Transverse colon (tissue), 4 donors: ENCODE results near the gene FRY. TPM values are rescaled to one million over a fixed set of nuclear protein-coding genes. Genes with fewer than 3 reads are reported as not detected.

Experiments used
- DNase-seq: peaks from one replicate; pipeline ENCODE4 v3.0.0-alpha.2; 2019
- H3K27ac ChIP-seq, 4 donors: fragments of 200-600 bp; sonication (generic); 2 replicates each; pipeline ENCODE4 v1.5.1; 2016 to 2018; ENCODE audit warnings: inconsistent platforms in 4 of 4
- H3K27me3 ChIP-seq: fragments of 200-600 bp; sonication (generic); 2 replicates; pipeline ENCODE4 v1.5.1; 2017; ENCODE audit warnings: inconsistent platforms
- H3K36me3 ChIP-seq, 4 donors: fragments of 200-600 bp; sonication (generic); 2 replicates each; pipeline ENCODE4 v1.5.1; 2017 to 2019; ENCODE audit warnings: inconsistent platforms in 4 of 4
- H3K4me1 ChIP-seq, 4 donors: fragments of 200-600 bp; sonication (generic); 2 replicates each; pipeline ENCODE4 v1.5.1; 2017 to 2020; ENCODE audit warnings: inconsistent platforms in 4 of 4
- H3K4me3 ChIP-seq, 4 donors: fragments of 200-600 bp; sonication (generic); 1 replicate in 1 of 4; 2 replicates in 3 of 4; pipeline versions ENCODE4 v1.5.1 to v1.6.1; 2017 to 2019; ENCODE audit warnings: inconsistent platforms in 4 of 4
- H3K9me3 ChIP-seq, 2 donors: fragments of 200-600 bp; sonication (generic); 2 replicates each; pipeline ENCODE4 v1.5.1; 2017 to 2019; ENCODE audit warnings: inconsistent platforms in 2 of 2
- EP300 ChIP-seq: sonication (generic); formaldehyde crosslinking; IDR thresholded peaks from one replicate; pipeline ENCODE4 v1.6.1; 2017; ENCODE audit warnings: antibody characterized with exemption, low read depth
- POLR2A ChIP-seq: fragments of 450-650 bp; IDR thresholded peaks from one replicate; pipeline ENCODE4 v1.6.1; 2016; ENCODE audit warnings: antibody characterized with exemption, mild to moderate bottlenecking, moderate library complexity
- POLR2AphosphoS5 ChIP-seq, 3 donors: sonication (generic); formaldehyde crosslinking; IDR thresholded peaks; one replicate each; pipeline ENCODE4 v1.6.1; 2016; ENCODE audit warnings: antibody characterized with exemption in 3 of 3
- WGBS, 2 donors: methylation state at CpG; one replicate each; pipeline ENCODE4 v1.1.5; 2018; ENCODE audit warnings: low coverage in 1 of 2; 5-methylcytosine and 5-hydroxymethylcytosine counted together
- in situ Hi-C, 4 donors: fragments of 200-750 bp; cut with MboI; loops; one replicate each; pipeline versions ENCODE4 v1.15.0 to v1.15.1; 2017; ENCODE audit warnings: low sequenced_read_pairs in 3 of 4, low pct_ligation_motif_present in 1 of 4, low pct_unique_long_range_greater_than_20kb in 1 of 4
- intact Hi-C: fragments of 100-400 bp; cut with DNase I; formaldehyde crosslinking; loops from one replicate; pipeline ENCODE4 v1.15.1; 2023; ENCODE audit warnings: low total_unique reads
- total RNA-seq, 4 donors: library from RNA; depleted of rRNA; stranded (reverse); fragments of >200 nt; gene quantifications; one replicate each; pipeline ENCODE4 v1.1.0, GENCODE V29; 2016
- TF ChIP-seq, protein P1 (sequence below), 5 experiments: fragments of 200-600 bp in 3 of 5; fragments of 450-650 bp in 2 of 5; sonication (generic) in 3 of 5; IDR thresholded peaks; 1 replicate in 2 of 5; 2 replicates in 3 of 5; pipeline ENCODE4 v1.5.1; 2016 to 2017; ENCODE audit warnings: antibody characterized with exemption in 5 of 5, inconsistent platforms in 3 of 5, mild to moderate bottlenecking in 2 of 5, moderate library complexity in 1 of 5

The FRY gene
- total RNA-seq, 4 donors from 2014 or later = 6.7 to 42.6 (median 12.4) TPM

DNA sequence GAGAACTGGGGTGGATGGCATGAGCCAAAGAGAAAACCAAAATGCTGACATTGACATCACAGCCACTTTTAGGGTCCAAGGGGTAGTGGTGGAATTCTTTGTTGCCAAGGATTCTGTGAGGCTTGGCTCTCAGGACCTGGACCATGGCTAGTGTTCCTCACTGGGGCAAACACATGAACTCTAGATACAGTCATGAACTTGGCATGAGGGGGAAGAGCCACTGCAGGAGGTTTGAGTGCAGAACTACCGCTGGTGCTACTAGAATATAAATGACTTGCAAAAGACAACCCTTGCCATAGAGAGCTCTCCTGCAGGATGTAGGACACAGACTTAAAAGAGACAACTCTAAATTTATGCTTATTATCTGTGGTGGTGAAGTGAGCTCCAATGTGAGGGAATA is 29.8 kb upstream of the FRY start:
- in situ Hi-C loops = loop anchor here in 1 of 4 donors (25.0 kb wide), 1 partner anchor 311 kb away; the partner anchor contains the start of genes BRCA2 and ZAR1L
- 100% methylated on average over 1 of the region's 1 CpG; no CpG with 5 or more reads in 1 of the 2 donors for WGBS, 2 donors

DNA sequence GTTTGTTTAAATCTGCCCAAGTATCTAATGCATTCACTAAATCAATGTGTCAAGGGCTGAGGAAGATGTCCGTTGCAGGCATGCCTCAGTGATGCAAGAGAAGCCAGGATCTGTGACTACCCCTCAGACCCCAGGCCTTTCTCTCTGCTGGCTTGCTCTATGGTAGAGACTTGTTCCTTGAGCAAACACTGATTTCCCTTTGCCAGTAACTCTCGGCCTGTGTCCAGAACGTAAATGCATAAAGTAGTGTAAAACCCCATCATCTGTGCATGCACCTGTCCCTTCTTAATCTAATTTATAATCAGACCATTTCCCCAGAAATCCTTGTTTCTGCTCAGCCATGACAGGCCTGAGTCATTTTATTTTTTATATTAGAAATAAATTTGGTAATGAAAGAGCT is 28.7 kb upstream of the FRY start:
- WGBS, 2 donors = 50 to 84% methylated on average over 1 to 3 of the region's 3 CpGs
- Histone ChIP-seq H3K27me3 (no peaks in the 10 kb centered on the region), H3K36me3 (no peaks in the 10 kb centered on the region), H3K27ac (no peak overlapping the region), H3K4me3 (no peak overlapping the region), H3K9me3 (no peaks in the 10 kb centered on the region), H3K4me1 (no peaks in the 10 kb centered on the region)
- DNase-seq = no peak
- in situ Hi-C loops = loop anchor here in 1 of 4 donors (25.0 kb wide), 1 partner anchor 309 kb away; the partner anchor contains the start of genes BRCA2 and ZAR1L
- intact Hi-C loops = no loop called here
- TF ChIP-seq, protein P1, sequence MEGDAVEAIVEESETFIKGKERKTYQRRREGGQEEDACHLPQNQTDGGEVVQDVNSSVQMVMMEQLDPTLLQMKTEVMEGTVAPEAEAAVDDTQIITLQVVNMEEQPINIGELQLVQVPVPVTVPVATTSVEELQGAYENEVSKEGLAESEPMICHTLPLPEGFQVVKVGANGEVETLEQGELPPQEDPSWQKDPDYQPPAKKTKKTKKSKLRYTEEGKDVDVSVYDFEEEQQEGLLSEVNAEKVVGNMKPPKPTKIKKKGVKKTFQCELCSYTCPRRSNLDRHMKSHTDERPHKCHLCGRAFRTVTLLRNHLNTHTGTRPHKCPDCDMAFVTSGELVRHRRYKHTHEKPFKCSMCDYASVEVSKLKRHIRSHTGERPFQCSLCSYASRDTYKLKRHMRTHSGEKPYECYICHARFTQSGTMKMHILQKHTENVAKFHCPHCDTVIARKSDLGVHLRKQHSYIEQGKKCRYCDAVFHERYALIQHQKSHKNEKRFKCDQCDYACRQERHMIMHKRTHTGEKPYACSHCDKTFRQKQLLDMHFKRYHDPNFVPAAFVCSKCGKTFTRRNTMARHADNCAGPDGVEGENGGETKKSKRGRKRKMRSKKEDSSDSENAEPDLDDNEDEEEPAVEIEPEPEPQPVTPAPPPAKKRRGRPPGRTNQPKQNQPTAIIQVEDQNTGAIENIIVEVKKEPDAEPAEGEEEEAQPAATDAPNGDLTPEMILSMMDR (IDR thresholded peaks at IDR 0.05) = no peak
- TF ChIP-seq POLR2AphosphoS5 (IDR thresholded peaks at IDR 0.05) (no peak), POLR2A (no peak), EP300 (no peak)

More for the DNA sequence above, 29.8 kb upstream of the FRY start:
- no peaks in the 10 kb centered on the region for H3K4me1 ChIP-seq
- intact Hi-C loops = no loop called here
- no peaks in the 10 kb centered on the region for H3K36me3 ChIP-seq
- no peaks in the 10 kb centered on the region for H3K27me3 ChIP-seq
- DNase-seq = no peak
- TF ChIP-seq EP300 (no peak), POLR2A (no peak), POLR2AphosphoS5 (IDR thresholded peaks at IDR 0.05) (no peak)
- TF ChIP-seq, protein P1 (IDR thresholded peaks at IDR 0.05) = no peak
- no peak overlapping the region for H3K27ac ChIP-seq
- H3K9me3 ChIP-seq = no peaks in the 10 kb centered on the region
- no peak overlapping the region for H3K4me3 ChIP-seq

DNA sequence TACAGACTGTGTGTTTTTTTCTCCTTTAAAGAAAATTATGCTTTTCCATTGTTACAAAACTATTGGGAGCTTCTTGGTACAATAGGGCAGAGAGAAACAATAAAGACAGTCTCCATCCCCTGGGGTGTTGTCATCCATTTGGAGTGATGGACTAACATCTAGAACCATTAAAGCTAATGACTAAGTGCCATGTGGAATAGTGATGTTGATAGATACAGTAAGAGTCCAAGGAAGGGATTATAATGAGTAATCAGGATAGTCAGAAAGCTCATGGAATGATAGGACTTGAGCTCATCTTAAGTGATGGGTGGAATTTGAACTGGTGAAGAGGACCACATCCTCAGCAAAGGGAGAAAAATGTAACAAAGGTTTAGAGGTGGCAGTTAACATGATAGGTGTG is 24.1 kb upstream of the FRY start:
- no peaks in the 10 kb centered on the region for H3K9me3 ChIP-seq
- H3K27me3 ChIP-seq = no peaks in the 10 kb centered on the region
- in situ Hi-C loops (loop anchor here in 1 of 4 donors (25.0 kb wide), 1 partner anchor 305 kb away; the partner anchor contains the start of genes BRCA2 and ZAR1L), intact Hi-C loops (no loop called here)
- no peak for TF ChIP-seq POLR2AphosphoS5 (IDR thresholded peaks at IDR 0.05)
- no peak for TF ChIP-seq POLR2A
- TF ChIP-seq, protein P1 (IDR thresholded peaks at IDR 0.05) = no peak
- no peak for TF ChIP-seq EP300
- DNase-seq = no peak
- no peaks in the 10 kb centered on the region for H3K36me3 ChIP-seq
- H3K4me3 ChIP-seq = no peak overlapping the region
- H3K4me1 ChIP-seq = no peaks in the 10 kb centered on the region
- no peak overlapping the region for H3K27ac ChIP-seq

DNA sequence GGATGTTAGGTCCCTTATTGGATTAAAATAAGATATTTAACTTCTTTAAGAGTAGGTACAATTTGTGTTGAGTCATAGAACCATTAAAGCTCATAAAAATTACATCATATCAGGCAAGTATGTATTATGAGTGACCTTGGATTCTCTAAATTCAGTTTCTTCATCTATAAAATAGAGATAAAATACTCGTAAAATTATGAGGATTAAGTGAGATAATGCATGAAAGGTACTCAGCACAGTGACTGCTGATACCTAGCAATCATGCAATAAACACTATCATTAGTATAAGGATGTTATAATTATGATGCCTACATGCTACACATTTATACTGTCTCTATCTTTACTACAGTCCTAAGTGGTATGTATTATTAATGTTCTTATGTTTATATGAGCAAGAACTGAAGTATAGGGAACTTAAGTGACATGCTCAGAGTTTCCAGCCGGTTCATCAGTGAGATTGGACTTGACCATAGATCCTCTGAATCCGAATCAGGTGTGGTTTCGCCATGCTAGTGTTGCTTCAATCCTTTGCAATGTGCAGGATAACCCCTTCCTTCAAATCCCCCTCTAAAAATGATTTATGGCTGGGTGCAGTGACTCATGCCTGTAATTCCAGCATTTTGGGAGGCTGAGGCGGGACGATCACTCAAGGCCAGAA is 22.9 kb upstream of the FRY start:
- in situ Hi-C loops (loop anchor here in 1 of 4 donors (25.0 kb wide), 1 partner anchor 304 kb away; the partner anchor contains the start of genes BRCA2 and ZAR1L), intact Hi-C loops (no loop called here)
- Histone ChIP-seq H3K27ac (no peak overlapping the region), H3K4me3 (no peak overlapping the region), H3K4me1 (no peaks in the 10 kb centered on the region), H3K36me3 (no peaks in the 10 kb centered on the region), H3K27me3 (no peaks in the 10 kb centered on the region), H3K9me3 (no peaks in the 10 kb centered on the region)
- 71 to 81% methylated on average over 4 to 6 of the region's 6 CpGs for WGBS, 2 donors
- TF ChIP-seq POLR2AphosphoS5 (IDR thresholded peaks at IDR 0.05) = no peak
- DNase-seq = no peak

DNA sequence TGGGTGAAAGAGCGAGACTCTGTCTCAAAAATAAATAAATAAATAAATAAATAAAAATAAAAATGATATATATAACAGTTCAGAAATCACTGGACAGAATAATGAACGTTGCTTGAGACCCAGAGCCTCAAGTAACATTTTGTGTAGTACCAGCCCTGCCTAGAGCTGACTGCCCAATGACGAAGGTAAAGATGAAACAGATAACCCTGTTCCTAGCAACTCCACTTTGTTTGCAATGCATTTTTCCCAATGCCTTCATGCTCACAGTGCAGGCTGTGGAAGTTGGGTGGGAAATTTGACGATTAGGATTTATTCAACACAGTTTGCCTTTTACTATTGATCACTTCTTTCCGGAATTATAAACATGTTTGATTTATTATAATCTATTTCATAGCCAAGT is 22.2 kb upstream of the FRY start:
- WGBS, 2 donors = 77 to 87% methylated on average over 5 of the region's 5 CpGs
- in situ Hi-C loops = loop anchor here in 1 of 4 donors (25.0 kb wide), 1 partner anchor 303 kb away; the partner anchor contains the start of genes BRCA2 and ZAR1L

More for the DNA sequence above, 22.2 kb upstream of the FRY start:
- no peak for DNase-seq
- intact Hi-C loops = no loop called here
- TF ChIP-seq EP300 (no peak), POLR2AphosphoS5 (IDR thresholded peaks at IDR 0.05) (no peak), POLR2A (no peak)
- TF ChIP-seq, protein P1 (IDR thresholded peaks at IDR 0.05) = no peak
- Histone ChIP-seq H3K4me3 (no peak overlapping the region), H3K9me3 (no peaks in the 10 kb centered on the region), H3K36me3 (no peaks in the 10 kb centered on the region), H3K4me1 (no peaks in the 10 kb centered on the region), H3K27ac (no peak overlapping the region), H3K27me3 (no peaks in the 10 kb centered on the region)
